Skin epidermis (tissue), 12 donors: ENCODE data around the gene SORCS2.
"Not testable (repeated sequence)": the region's sequence is repeated elsewhere in the genome, so short reads cannot be mapped to it uniquely, and the experiment has no call there.

Source experiments
- H3K27ac ChIP-seq, 21 experiments: fragments of 200-600 bp; sonication (generic) in 11 of 21; one replicate each; pipeline ENCODE4 v1.5.0; 2020; ENCODE audit warnings: mild to moderate bottlenecking in 3 of 21, inconsistent platforms in 2 of 21, moderate library complexity in 2 of 21
- H3K4me3 ChIP-seq, 7 experiments: fragments of 200-600 bp; sonication (generic) in 2 of 7; one replicate each; pipeline ENCODE4 v1.5.0; 2020; ENCODE audit warnings: inconsistent platforms in 2 of 7, mild to moderate bottlenecking in 2 of 7, moderate library complexity in 1 of 7

SORCS2 gene

DNA sequence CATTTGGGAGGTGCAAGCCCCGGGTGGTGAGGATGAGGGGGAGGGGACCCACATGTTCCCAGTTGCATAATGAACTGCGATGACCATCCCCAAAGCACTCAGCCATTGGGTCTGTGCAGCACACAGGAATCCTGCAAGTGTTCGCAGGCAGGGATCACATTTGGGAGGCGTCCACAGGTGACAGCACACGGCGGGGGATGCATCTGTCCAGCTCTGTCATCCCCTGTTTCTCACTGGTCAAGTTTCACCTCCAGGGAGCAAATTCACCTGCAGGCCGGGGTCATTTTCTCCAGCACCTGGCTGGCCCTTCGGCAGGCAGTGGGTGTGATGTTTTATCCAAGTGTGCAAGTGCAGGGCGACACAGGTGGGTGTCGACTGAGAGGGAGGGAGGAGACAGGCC lies 33.3 kb upstream of the SORCS2 start:
- no peak overlapping the region for H3K27ac ChIP-seq
- H3K4me3 ChIP-seq = no peak overlapping the region

DNA sequence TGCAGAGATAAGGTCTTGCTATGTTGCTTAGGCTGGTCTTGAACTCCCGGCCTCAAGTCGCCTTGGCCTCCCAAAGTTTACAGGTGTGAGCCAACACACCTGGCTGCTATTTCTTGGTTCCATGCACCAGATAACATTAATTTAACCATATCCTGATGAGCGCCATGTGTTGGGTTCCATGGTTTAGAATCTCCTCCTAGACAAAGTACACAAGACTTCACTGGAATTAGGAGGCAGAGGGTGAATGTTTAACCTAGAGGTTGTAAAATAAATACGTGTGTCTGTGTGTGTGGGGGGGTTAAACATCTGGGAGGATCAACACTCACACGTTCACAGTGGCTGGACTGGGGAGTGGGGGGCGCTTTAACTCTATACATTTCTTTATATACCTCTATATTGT lies 32.4 kb upstream of the SORCS2 start:
- Histone ChIP-seq H3K27ac (no peak overlapping the region), H3K4me3 (no peak overlapping the region)

DNA sequence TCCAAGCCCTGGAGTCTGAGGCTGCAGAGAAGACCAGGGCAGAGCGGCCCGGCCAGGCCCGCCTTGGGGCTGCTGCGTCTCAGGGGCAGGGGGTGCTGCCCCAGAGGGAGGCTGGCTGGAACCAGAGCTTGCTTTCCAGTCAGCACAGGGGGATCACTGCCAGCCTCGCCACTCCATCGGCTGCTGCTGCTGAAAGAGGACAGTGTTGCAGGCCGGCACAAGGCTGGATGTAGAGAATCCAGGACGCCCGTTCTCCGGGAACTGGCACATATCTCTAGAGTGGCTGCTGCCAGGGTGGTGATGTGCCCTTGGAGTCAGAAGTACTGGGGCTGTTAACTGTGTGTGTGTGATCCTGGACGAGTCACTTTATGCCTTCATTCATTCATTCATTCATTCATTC lies 31.9 kb upstream of the SORCS2 start:
- no peak overlapping the region for H3K27ac ChIP-seq
- H3K4me3 ChIP-seq = no peak overlapping the region

DNA sequence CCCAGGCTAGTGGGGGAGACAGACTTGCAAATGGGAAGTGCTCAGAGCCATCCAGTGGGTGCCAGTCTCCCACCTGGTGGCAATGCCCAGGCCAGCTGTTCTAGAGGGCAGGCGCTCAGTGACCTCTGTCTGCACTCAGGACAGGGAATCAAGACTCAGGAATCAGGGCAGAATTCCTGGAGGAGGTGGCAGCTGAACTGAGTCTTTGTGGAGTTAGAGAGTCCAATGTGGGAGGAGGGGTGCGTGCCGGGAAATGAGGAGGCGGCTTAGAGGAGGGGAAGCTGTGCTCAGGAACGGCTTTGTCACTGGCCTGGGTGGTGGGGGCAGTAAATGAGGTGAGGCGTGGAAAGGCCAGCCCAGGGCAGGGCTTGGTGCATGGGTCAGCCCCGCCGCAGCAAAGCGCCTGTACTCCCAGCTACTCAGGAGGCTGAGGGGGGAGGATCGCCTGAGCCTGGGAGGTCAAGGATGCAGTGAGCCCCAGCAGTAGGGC lies 31.3 kb upstream of the SORCS2 start:
- H3K4me3 ChIP-seq = no peak overlapping the region
- H3K27ac ChIP-seq = no peak overlapping the region

DNA sequence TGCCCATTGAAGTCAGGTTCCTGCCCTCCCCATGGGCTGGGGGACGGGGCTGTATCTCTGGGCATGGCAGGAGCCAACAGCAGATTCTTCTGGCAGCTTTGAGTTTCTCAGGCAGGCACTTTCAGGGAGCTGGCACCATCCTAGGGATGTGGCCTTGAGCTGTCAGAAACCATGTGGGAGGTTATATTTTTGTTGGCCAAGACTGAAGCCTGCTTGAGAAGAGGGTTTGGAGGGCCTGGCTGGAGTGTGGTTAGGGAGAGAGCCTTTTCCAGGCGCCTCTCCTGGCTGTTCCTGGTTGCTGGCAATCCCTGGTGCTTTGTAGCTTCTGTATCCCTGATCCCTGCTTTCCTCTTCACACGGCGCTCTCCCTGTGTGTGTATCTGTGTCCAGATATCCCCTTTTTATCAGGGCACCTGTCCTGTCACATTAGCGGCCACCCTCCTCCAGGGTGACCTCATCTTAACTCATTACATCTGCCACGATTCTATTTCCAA lies 30.6 kb upstream of the SORCS2 start:
- H3K27ac ChIP-seq = no peak overlapping the region
- H3K4me3 ChIP-seq = no peak overlapping the region

DNA sequence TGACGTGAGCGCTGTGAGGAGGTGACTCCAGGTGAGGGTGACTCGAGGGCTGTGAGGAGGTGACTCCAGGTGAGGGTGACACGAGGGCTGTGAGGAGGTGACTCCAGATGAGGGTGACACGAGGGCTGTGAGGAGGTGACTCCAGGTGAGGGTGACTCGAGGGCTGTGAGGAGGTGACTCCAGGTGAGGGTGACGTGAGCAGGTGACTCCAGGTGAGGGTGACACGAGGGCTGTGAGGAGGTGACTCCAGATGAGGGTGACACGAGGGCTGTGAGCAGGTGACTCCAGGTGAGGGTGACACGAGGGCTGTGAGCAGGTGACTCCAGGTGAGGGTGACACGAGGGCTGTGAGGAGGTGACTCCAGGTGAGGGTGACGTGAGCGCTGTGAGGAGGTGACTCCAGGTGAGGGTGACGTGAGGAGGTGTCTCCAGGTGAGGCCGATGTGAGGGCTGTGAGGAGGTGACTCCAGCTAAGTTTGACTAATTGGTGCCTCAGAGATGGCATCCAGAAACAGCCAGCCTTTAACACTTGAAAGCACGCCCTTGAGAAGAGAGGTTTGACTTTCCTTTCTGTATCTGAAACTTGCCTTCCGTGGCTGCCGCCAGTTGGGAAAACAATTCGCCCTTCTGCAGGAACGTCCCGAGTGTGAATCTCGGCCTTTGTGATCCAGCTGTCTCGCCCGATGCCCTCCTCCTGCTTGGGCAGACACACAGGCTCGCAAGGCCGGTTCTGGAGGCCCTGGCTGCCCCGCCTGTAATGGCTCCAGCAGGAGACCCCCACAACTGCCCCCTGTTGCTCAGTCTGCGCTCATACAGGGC lies 27.1 kb upstream of the SORCS2 start:
- H3K27ac ChIP-seq, H3K4me3 ChIP-seq: not testable (repeated sequence)

DNA sequence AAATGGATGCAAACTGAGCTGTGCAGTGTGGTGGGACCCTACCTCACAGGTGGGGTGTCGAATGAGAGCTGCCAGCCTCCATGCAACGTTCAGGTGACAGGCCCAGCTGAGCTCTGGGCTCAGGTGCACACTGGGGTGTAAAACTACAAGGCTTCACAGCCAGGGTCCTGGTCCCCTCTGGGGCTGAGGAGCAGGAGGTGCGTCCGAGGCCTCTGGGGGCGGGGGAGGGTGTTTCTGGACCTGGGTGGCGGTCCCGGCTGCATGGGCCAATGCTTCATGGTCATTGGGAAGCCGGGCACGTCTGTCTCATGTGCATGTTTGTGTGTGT lies 26.5 kb upstream of the SORCS2 start:
- no peak overlapping the region for H3K27ac ChIP-seq
- no peak overlapping the region for H3K4me3 ChIP-seq

DNA sequence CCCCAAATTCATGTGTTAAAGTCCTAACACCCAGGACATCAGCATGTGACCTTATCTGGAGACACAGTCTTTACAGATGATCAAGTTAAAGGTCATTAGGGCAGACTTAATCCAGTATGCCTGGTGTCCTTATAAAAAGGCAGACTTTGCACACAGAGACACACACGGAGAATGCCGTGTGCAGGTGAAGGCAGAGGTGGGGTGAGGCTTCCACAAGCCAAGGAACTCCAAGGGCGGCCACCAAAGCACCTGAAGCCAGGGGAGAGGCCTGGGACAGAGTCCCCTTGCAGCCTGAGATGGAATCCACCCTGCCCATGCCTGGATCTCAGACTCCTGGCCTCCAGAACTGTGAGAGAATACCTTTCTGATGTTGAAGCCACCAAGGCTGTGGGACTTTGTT lies 26.1 kb upstream of the SORCS2 start:
- H3K27ac ChIP-seq = no peak overlapping the region
- H3K4me3 ChIP-seq = no peak overlapping the region

DNA sequence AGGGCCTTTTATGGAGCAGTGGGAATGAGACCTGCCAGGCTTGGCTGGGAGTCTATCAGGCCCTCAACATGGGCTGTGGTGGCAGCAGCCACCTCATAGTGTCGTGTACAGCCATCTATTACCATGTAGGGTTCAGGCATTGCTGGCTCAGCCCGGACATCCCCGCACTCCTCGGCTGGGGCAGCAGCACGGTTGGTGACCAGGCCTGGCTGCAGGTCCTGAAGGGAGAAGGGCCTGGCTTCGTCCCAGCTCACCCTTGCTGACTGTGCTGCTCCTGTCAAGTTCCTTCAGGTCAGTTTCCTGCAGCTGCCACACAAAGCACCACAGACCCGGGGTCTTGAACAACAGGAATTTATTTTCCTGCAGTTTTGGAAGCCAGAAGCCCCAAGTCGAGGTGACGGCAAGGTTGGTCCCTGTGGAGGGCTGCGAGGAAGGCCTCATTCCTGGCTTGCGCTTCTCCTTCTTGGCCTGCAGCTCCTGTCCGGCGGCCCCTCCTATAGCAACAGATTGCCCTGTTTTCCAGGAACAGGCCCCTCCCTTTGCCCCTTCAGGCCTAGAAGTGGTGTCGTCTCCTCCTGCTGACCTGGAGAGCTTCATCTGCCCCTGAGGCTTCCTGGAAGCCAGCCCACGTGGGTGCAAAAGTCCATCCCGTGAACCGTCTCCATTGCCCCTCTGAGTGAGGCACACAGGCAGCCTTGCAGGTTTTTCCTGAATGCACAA lies 25.2 kb upstream of the SORCS2 start:
- Histone ChIP-seq H3K27ac (no peak overlapping the region), H3K4me3 (no peak overlapping the region)

DNA sequence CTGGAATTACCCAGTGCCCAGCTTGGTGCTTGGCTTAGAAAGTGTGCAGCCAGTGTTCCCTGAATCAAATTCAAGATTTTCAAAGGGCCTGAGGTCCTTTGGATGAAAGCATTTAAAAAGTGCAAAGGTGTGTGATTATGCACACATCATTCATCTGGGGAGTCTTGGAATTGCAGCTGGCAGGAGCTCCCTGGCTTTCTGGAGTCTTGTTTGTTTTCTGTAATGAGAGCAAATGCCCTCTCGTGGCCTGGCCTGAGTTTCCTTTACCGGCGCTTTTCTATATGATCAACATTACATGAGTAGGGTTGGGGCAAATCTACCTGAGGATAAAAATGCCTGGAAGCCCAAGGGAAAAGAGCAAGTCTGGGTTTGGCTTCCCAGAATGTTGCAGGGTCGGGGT lies 24.6 kb upstream of the SORCS2 start:
- Histone ChIP-seq H3K4me3 (no peak overlapping the region), H3K27ac (no peak overlapping the region)

DNA sequence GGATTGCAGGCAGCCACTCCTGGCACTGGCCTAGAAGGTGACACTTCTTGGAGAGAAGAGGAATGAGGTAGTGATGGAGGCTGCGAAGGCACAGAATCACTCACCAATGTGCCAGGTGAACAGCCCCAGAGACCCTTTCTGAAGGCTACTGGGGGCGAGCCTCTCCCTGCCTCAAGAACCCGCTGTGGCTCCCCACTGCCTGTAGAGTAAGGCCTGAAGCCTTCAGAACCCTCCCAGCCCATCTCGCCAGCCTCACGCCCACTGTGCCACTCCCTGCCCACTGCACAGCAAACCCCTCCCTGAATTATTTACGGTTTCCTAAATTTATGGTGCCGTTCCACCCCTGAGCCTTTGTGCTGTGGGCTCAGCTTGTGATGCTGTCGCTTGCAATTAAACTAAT lies 24.2 kb upstream of the SORCS2 start:
- no peak overlapping the region for H3K27ac ChIP-seq
- H3K4me3 ChIP-seq = no peak overlapping the region

DNA sequence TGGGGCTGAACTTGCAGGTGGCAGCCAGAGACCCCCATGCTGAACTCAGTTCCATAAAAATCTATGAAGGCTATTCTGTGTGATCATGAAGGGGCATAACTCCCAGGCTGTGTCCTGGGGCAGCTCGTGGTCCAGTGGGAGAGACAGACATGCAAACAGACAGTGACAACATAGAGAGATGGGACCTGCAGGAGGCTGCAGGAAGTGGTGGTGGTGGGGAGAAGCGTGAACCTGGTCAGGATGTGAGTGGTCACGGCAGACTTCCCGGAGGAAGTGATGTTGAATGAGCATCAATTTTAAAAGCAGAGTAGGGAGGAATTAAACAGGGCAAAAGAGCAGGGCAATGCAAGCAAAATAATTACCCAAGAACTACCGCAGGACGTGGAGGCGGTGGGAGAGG lies 23.2 kb upstream of the SORCS2 start:
- Histone ChIP-seq H3K27ac (no peak overlapping the region), H3K4me3 (no peak overlapping the region)

DNA sequence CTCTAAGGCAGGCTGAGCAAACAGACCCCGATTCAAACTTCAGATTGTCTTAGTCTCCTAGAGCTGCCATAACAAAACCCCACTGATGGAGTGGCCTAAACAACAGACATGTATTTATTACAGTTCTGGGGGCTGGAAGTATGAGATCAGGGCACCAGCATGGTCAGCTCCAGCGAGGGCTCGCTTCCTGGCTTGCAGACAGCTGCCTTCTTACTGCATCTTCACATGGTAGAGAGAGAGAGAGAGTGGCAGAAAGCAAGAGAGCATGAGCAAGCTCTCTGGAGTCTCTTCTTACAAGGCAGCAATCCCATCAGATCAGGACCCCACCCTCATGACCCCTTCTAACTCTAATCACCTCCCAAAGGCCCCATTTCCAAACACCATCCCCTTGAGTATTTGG lies 22.3 kb upstream of the SORCS2 start:
- no peak overlapping the region for H3K27ac ChIP-seq
- H3K4me3 ChIP-seq = no peak overlapping the region

DNA sequence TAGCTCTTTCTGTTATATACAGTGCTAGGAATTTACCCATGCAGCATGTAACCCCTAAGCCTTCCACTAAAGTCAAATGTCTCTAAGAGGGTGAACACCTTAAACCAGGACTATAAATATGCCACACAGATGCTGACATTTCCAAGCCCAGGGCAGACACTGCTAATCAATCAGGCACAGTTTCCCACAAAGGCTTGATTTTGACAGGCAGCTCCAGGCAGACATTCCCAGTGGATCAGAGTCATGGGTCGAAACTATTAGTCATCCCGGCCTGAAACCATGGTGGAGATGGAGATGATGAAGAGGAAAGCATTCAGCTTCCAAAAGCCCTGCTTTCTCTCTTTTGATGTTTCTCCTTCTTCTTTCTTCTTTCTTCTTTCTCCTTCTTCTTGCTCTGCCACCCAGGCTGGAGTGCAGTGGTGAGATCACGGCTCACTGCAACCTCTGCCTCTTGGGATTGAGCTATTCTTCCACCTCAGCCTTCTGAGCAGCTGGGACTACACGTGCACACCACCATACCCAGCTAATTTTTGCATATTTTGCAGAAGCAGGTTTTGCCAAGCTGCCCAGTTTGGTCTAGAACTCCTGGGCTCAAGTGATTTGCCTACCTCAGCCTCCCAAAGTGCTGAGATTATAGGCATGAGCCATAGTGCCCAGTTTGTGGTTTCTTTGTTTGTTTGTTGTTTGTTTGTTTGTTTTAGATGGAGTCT lies 21.0 kb upstream of the SORCS2 start:
- no peak overlapping the region for H3K27ac ChIP-seq

DNA sequence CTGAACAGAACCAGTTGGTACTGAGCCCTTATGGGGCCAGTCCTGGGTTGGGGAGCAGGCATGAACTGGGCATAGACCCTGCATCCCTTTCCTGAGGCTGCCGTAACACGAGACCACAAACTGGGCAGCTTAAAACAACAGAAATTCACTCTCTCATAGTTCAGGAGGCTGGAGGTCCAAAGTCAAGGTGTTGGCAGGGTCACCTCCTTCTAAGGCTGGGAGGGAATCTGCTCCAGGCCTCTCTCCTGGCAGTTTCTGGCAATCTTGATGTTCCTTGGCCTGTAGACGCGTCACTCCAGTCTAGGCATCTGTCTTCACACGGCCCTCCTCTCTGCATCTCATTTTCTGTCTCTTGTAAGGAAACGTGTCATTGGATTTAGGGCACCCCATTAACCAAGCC lies 19.8 kb upstream of the SORCS2 start:
- no peak overlapping the region for H3K4me3 ChIP-seq
- H3K27ac ChIP-seq = no peak overlapping the region

More for the DNA sequence above, 21.0 kb upstream of the SORCS2 start:
- H3K4me3 ChIP-seq = no peak overlapping the region

DNA sequence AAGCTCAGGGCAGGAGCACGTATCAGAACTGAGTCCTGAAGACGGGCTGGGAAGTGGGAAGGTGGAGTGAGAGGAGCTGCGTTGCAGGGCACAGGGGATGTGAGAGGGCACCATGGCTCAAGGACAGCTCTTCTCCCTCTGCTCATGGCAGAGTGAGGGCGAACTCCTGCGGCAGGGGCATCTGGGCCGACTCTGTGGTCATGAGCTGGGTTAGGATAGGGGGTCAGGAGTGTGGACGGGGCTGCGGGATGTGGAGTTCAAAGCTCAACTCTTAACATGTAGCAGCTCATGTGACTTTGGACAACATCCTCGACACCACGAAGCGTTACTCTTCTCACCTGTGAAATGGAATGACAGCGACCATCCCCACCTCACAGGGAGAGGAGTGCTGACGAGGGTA lies 19.4 kb upstream of the SORCS2 start:
- no peak overlapping the region for H3K27ac ChIP-seq
- no peak overlapping the region for H3K4me3 ChIP-seq

DNA sequence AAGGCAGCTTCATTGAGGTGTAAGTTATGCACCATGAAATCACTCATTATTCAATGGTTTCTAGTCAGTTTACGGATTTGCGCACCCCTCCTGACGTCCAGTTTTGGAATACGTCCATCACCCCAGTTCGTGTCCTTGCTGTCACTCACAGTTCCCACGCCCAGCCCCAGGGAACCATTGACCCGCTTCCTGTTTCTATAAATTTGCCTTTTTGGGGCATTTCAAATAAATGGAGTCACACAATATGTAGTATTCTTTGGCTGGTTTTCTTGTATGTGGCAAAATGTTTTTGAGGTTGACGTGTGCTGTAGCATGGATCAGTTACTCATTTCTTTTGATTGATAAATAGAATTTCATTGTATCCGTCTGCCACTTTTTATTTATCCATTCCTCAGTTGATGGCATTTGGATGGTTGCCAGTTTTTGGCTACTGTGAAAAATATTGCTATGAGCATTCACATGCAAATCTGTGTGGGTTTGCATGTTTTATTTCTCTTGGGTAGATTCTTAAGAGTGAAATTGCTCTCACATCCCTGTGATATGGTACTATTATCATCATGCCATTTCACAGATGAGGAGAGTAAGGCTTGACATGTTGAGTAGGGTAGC lies 18.4 kb upstream of the SORCS2 start:
- no peak overlapping the region for H3K4me3 ChIP-seq
- no peak overlapping the region for H3K27ac ChIP-seq

DNA sequence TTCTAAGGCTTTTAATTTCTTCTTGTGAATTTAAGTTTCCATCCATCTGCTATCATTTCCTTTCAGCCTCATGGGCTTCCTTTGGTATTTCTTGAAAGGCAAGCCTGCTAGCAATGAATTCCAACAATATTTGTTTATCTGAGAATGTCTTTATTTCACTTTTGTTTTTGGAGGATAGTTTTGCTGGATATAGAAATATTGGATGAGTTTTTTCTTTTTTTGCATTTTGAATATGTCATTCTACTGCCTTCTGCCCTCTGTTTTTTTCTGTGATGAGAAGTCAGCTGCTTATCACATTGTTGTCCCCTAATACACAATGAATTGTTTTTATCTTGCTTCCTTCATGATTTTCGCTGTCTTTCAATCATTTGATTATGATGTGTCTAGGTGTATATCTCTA lies 13.2 kb upstream of the SORCS2 start:
- Histone ChIP-seq H3K27ac (no peak overlapping the region), H3K4me3 (no peak overlapping the region)

DNA sequence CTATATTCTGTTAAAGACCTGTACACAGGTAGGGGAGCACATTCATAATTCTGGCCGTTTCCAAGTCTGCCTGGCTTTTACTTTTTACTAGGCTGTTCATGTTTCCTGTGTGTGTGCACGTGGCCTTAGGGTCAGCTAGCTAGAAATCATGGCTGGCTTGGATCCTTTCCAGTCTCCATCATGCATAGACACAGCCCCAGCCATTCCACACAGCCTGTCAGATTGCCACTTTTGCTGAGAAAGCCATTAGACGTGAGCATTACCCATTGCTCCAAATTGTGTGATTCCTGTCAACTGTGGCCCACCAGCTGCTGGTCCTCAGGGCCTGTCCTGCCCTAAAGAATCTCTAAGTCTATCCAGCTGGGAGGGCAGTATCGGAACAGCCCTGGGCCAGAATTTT lies 11.4 kb upstream of the SORCS2 start:
- Histone ChIP-seq H3K27ac (no peak overlapping the region), H3K4me3 (no peak overlapping the region)

DNA sequence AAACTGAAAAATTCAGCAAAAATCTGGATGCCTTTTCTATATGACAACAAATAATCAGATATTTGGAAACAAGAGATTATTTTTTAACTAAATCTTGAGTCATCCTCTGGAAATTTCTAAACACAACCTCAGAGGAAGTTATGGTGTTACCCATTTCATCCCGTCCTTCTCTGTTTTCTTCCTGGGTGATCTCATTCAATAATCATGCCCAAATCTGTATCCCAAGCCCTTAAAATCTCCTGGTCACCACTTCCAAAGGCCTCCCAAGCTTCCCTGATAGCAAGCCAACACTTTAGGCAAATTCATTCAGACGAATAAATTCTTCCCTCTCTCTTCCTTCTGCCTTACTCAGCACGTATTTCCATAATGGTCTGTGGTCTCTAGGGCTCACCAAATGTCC lies 9.7 kb upstream of the SORCS2 start:
- peak overlapping the region in 1 of 21 experiments; percentile 6 for H3K27ac ChIP-seq
- H3K4me3 ChIP-seq = no peak overlapping the region
